CMK (cell line): Measurements from ENCODE around the gene GOLGA6L1.
"Not testable (repeated sequence)": the region's sequence is repeated elsewhere in the genome, so short reads cannot be mapped to it uniquely, and the experiment has no call there.

Experiments
- DNase-seq: peaks from one replicate; pipeline ENCODE4 v3.0.0-alpha.2; 2010; ENCODE audit warnings: low read depth

Gene GOLGA6L1

GRCh38 chr15:23136722-23137121, at the start of gene GOLGA6L1:
Gene GOLGA6L1 (minus strand): TSS chr15:23136822. CDS start chr15:23136731, 91 bp downstream.
- DNase-seq = not testable (repeated sequence)

- not testable (repeated sequence) for DNase-seq
Measured at GRCh38 chr15:23181201-23181600, 44.6 kb upstream of the GOLGA6L1 start.

GRCh38 chr15:23180547-23180927, 43.9 kb upstream of the GOLGA6L1 start:
- not testable (repeated sequence) for DNase-seq

- DNase-seq = not testable (repeated sequence)
Measured at GRCh38 chr15:23179768-23180546, 43.3 kb upstream of the GOLGA6L1 start.

GRCh38 chr15:23176683-23177082, 40.1 kb upstream of the GOLGA6L1 start:
- not testable (repeated sequence) for DNase-seq

- DNase-seq = not testable (repeated sequence)
Measured at GRCh38 chr15:23175606-23176005, 39.0 kb upstream of the GOLGA6L1 start.

- DNase-seq = not testable (repeated sequence)
Measured at GRCh38 chr15:23174609-23175140, 38.1 kb upstream of the GOLGA6L1 start.

- not testable (repeated sequence) for DNase-seq
Measured at GRCh38 chr15:23132787-23133186, 3.8 kb downstream of the GOLGA6L1 start.

GRCh38 chr15:23118208-23118607, 18.4 kb downstream of the GOLGA6L1 start:
- DNase-seq = no peak

GRCh38 chr15:23095796-23096195, 40.8 kb downstream of the GOLGA6L1 start:
- DNase-seq = no peak

GRCh38 chr15:23083115-23083514, 53.5 kb downstream of the GOLGA6L1 start:
- no peak for DNase-seq

GRCh38 chr15:23081996-23082737, 54.5 kb downstream of the GOLGA6L1 start:
- not testable (repeated sequence) for DNase-seq

- no peak for DNase-seq
Measured at GRCh38 chr15:23081271-23081670, 55.4 kb downstream of the GOLGA6L1 start.

- DNase-seq = no peak
Measured at GRCh38 chr15:23079766-23080165, 56.9 kb downstream of the GOLGA6L1 start.
